Subcutaneous adipose tissue (tissue), 4 donors: Measurements from ENCODE around the gene TCN2. TPM values are rescaled to one million over a fixed set of nuclear protein-coding genes. Genes with fewer than 3 reads are reported as not detected.

Experiments used
- total RNA-seq, 4 donors: library from RNA; depleted of rRNA; stranded (reverse); fragments of >200 nt; gene quantifications; one replicate each; pipeline ENCODE4 v1.1.0, GENCODE V29; 2016
- TF ChIP-seq, protein P1 (sequence below): fragments of 450-650 bp; IDR thresholded peaks from one replicate; pipeline ENCODE4 v1.5.1; 2016; ENCODE audit warnings: low read depth, mild to moderate bottlenecking, control low read depth, antibody characterized with exemption, moderate library complexity

Gene TCN2
- total RNA-seq, 4 donors from 2014 or later = 50.9 to 142 (median 59.0) TPM

DNA sequence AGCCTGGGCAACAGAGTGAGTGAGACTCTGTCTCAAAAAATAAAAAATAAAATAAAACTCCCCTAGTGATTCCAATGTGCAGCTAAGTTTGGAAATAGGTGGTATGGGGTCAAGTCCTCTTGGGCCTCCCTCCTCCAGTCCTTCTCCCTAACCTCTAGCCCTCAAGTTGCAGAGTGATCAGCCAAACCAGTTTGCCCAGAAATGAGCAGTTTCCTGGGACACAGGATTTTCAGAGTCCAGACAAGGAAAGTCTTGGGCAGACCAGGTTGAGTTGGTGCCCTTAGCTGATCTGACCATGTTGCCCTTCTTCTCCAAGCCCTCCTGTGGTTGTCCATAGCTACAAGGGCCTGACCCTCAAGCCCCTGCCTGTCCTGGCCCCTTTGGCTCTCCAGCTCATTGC lies 7.9 kb downstream of the TCN2 start:
- TF ChIP-seq, protein P1, sequence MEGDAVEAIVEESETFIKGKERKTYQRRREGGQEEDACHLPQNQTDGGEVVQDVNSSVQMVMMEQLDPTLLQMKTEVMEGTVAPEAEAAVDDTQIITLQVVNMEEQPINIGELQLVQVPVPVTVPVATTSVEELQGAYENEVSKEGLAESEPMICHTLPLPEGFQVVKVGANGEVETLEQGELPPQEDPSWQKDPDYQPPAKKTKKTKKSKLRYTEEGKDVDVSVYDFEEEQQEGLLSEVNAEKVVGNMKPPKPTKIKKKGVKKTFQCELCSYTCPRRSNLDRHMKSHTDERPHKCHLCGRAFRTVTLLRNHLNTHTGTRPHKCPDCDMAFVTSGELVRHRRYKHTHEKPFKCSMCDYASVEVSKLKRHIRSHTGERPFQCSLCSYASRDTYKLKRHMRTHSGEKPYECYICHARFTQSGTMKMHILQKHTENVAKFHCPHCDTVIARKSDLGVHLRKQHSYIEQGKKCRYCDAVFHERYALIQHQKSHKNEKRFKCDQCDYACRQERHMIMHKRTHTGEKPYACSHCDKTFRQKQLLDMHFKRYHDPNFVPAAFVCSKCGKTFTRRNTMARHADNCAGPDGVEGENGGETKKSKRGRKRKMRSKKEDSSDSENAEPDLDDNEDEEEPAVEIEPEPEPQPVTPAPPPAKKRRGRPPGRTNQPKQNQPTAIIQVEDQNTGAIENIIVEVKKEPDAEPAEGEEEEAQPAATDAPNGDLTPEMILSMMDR = no peak

DNA sequence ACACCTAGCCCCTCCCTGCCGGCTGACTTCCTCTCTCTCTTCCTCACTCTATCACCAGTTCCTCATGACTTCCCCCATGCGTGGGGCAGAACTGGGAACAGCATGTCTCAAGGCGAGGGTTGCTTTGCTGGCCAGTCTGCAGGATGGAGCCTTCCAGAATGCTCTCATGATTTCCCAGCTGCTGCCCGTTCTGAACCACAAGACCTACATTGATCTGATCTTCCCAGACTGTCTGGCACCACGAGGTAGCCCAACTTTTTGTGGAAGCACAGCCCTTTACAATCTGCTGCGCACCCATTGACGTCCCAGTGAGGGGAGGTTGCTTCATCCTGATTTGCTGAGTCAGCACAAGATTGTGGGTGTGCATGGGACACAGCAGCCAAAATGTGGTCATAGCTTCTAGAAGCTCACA lies 8.6 kb downstream of the TCN2 start:
- TF ChIP-seq, protein P1 = no peak

DNA sequence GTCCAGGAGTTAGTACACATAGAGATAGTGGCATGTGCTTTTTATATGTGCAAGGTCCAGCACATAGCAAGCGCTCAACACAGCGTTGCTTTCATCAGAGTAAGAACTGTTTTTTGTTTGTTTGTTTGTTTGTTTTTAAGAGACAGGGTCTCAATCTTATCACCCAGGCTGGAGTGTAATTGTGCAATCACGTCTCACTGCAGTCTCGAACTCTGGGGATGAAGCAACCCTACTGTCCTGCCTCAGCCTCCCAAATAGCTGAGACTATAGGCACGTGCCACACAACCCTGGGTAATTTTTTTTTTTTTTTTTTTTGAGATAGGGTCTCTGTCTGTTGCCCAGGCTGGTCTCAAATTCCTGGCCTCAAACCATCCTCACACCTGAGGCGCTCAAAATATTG lies 10.8 kb downstream of the TCN2 start:
- TF ChIP-seq, protein P1 = no peak

DNA sequence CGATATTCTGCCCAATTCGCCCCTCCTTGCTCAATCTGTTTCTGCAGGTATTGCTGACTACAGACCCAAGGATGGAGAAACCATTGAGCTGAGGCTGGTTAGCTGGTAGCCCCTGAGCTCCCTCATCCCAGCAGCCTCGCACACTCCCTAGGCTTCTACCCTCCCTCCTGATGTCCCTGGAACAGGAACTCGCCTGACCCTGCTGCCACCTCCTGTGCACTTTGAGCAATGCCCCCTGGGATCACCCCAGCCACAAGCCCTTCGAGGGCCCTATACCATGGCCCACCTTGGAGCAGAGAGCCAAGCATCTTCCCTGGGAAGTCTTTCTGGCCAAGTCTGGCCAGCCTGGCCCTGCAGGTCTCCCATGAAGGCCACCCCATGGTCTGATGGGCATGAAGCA lies 19.4 kb downstream of the TCN2 start:
- TF ChIP-seq, protein P1 = no peak

DNA sequence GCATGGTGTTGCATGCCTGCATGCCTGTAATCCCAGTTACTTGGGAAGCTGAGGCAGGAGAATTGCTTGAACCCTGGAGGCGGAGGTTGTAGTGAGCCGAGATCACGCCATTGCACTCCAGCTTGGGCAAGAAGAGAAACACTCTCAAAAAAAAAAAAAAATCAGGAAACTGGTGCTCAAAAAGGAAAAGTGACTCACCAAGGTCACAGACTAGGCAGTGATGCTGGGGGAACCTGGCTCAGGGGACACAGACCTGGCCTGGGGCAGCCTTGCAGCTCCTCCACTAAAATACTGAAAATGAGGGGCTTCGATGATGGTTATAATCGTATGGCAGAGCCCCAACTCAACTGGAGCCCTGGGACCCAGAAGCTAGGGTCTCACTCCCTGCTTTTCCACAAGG lies 20.5 kb downstream of the TCN2 start:
- TF ChIP-seq, protein P1 = no peak

DNA sequence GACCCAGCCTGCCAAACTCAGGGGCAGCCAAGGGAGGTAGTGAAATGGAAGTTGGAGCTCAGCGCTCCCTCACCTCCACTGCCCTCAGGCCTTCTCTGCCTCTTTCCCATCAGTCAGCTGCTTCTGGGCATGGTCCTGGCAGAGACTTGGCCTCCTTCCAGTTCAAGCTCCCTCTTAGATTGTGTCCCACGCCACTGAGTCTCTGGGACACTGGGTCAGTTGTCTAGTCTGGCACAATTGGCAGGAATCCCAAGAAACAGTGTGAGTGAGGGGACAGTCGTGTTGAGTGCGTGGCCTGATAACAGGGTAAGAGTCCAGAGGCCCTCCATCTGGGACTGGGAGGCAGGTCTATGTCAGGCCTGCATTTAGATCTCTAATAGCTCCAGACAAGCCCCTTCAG lies 21.5 kb downstream of the TCN2 start:
- TF ChIP-seq, protein P1 = no peak

DNA sequence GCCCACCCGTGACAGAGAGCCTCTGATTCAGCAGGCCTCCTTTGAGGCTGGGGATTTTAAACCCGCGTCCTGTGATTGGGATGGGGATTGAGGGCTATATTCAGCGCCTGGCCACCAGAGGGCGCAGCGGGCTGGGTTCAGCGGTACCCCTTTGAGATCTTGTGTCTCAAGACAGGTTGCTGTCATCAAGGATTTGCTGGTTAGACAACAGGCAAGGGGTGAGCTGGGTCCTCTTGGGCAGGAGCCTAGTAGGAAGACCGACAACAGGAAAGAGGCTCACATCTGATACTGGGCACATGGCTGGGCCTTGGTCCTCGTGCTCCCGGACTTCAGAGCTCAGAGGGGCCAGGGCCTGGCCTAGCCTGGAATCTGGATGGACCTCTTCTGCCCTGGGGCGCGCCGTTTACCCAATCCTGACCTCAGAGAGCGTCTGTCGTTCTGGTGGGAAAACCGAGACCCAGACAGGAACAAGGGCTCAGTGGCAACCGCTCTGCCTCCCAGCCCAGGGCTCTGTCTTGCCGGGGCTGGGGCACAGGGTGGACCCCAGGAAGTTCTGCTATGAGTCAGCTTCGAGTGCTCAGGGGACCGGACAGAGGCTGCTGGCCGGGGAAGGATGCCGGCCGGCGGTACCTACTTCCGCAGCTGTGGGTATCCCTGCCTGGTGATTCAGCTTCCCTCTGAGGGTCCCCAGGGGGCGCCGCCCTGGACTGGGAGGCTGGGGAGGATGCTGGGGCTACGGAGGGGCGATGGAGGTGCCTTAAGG lies 27.7 kb downstream of the TCN2 start:
- TF ChIP-seq, protein P1 = no peak
